Measurements from ENCODE around the gene PUS7L.

Gene PUS7L

GRCh38 chr12:43758728-43759563 lies at the start of gene PUS7L, which contains the start of gene IRAK4:
Gene PUS7L (minus strand): TSS chr12:43758790. CDS start chr12:43755245, 3,545 bp downstream.
Gene IRAK4 (plus strand): TSS chr12:43758951. CDS start chr12:43768112, 9,161 bp downstream.
- peak within 1 kb of the TSS; percentile 96 for H3K4me3 Mint-ChIP-seq
- H3K9me3 Mint-ChIP-seq, result no peaks in the 10 kb centered on the region
- H3K27ac Mint-ChIP-seq, result peak within 1 kb of the TSS; percentile 99
- H3K36me3 Mint-ChIP-seq (ENCODE audit: low read depth), result peaks cover 43% of the 10 kb centered on the region
- peaks cover 53% of the 10 kb centered on the region for H3K4me1 Mint-ChIP-seq (ENCODE audit: low read depth)
- no peaks in the 10 kb centered on the region for H3K27me3 Mint-ChIP-seq
- intact Hi-C loops (cut with micrococcal nuclease), result loop anchor here (1.0 kb wide), 1 partner anchor 46 kb away; no protein-coding TSS in a partner anchor

DNA sequence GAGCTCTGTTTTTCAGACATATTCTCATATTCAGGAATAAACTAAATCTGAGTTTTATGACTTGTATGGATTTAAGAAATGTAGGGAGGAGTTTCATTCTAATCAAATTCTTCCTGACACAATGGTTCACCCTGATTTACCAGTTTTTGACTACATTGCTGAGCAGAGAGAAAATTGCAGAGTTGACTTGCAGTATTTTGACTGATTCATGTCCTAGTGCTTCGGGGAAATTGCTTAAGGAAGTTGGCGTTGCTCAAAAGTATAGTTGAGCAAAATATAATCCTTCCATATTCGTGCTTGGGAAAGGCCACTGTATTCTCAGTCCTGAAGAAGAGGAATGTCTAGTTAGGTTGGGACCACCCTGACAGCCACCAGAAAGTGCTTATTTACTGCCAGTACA lies 48.8 kb upstream of the PUS7L start:
- Mint-ChIP-seq H3K36me3 (ENCODE audit: low read depth) (peaks cover 20% of the 10 kb centered on the region), H3K4me1 (ENCODE audit: low read depth) (peaks cover 22% of the 10 kb centered on the region), H3K27ac (peak overlapping the region; percentile 99), H3K27me3 (peaks cover 15% of the 10 kb centered on the region), H3K9me3 (no peaks in the 10 kb centered on the region), H3K4me3 (no peak overlapping the region)
- intact Hi-C loops (cut with micrococcal nuclease), result loop anchor here (2.0 kb wide), 1 partner anchor 75 kb away; no protein-coding TSS in a partner anchor

DNA sequence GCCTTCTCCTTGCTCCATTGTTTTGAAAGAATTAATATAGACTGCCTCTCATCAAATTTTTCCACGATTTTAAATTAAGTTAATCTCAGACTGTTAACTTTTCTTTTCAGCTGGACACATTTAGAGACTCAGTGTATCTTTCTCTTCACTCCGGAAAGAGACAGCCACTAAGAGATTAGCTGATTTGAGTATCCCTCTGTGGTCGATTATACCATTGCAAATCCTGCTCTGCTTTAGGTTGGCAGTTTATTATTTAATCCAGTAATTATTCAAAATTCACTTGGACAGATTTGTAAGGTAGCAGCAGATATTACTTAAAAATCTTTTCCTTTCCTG lies 48.1 kb upstream of the PUS7L start:
- intact Hi-C loops (cut with micrococcal nuclease), result loop anchor here (1.0 to 2.0 kb wide), 2 partner anchors 30 to 76 kb away; partner anchors contain the start of gene TMEM117

DNA sequence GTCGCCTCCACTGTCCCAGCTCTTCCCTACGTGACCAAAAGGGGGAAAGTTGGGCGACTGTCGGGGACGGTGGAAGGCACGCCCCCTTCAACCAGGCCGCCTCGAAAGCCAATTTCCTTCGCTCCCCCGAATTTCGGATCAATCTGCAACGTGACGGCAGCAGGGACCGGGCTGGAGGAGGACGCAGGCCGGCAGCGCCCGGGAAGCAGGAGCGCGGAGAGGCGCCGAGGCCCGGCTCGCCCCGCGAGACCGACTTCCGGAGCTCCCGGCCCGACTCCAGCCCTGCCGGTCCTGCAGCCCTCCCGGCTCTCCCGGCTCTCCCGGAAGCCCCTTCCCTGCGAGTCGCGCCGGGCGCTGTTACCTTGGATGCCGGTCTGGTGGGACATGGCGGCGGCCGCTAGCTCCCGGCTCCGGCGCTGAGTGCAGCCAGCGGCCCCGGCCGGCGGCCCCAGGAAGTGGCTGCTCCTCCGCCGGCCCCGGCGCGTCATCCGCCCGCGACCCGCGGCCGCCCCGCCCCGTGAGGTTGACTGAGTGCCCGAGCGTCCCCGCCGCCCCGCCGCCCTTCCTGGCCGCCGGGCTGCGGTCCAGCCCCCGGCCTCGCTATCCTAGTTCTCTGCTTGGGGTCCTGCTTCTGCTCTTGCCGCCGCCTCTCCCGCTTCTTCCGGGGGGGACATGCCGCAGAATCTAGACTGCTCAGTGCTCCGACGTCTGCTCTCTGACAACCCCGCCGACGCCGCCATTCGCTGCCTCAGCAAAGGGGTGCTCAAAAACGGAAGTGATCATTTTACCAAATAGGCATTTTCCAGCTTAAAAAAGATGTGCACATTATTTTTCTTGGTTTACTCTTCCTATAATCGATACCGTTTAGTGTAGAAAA lies 47.5 kb upstream of the PUS7L start, which contains the start of gene TWF1:
Gene TWF1, minus strand, starts transcription at position 458 of the 877 bp plus-strand sequence. Its CDS starts 72 bp downstream, at position 386.
- H3K4me3 Mint-ChIP-seq, result peak within 1 kb of the TSS; percentile 100
- H3K36me3 Mint-ChIP-seq (ENCODE audit: low read depth), result peaks cover 23% of the 10 kb centered on the region
- peaks cover 5% of the 10 kb centered on the region for H3K27me3 Mint-ChIP-seq
- peaks cover 22% of the 10 kb centered on the region for H3K4me1 Mint-ChIP-seq (ENCODE audit: low read depth)
- H3K27ac Mint-ChIP-seq, result peak within 1 kb of the TSS; percentile 99
- intact Hi-C loops (cut with micrococcal nuclease), result loop anchor here (1.0 to 2.0 kb wide), 3 partner anchors 30 to 77 kb away; partner anchors contain the start of gene TMEM117
- H3K9me3 Mint-ChIP-seq, result no peaks in the 10 kb centered on the region

More for the DNA sequence above, 48.1 kb upstream of the PUS7L start:
- Mint-ChIP-seq H3K4me1 (ENCODE audit: low read depth) (peaks cover 22% of the 10 kb centered on the region), H3K36me3 (ENCODE audit: low read depth) (peaks cover 20% of the 10 kb centered on the region), H3K9me3 (no peaks in the 10 kb centered on the region), H3K27me3 (peaks cover 10% of the 10 kb centered on the region), H3K27ac (peak overlapping the region; percentile 99), H3K4me3 (peak overlapping the region; percentile 100)

GRCh38 chr12:43805149-43805859 lies 46.7 kb upstream of the PUS7L start:
- H3K4me1 Mint-ChIP-seq (ENCODE audit: low read depth), result peaks cover 22% of the 10 kb centered on the region
- peak overlapping the region; percentile 100 for H3K4me3 Mint-ChIP-seq
- peaks cover 31% of the 10 kb centered on the region for H3K36me3 Mint-ChIP-seq (ENCODE audit: low read depth)
- intact Hi-C loops (cut with micrococcal nuclease), result loop anchor here (1.0 kb wide), 1 partner anchor 46 kb away; no protein-coding TSS in a partner anchor
- H3K9me3 Mint-ChIP-seq, result no peaks in the 10 kb centered on the region
- H3K27ac Mint-ChIP-seq, result peak overlapping the region; percentile 99
- peaks cover 3% of the 10 kb centered on the region for H3K27me3 Mint-ChIP-seq

GRCh38 chr12:43797561-43798217 lies 39.1 kb upstream of the PUS7L start:
- no peaks in the 10 kb centered on the region for H3K9me3 Mint-ChIP-seq
- no peak overlapping the region for H3K27ac Mint-ChIP-seq
- intact Hi-C loops (cut with micrococcal nuclease), result no loop called here
- H3K4me1 Mint-ChIP-seq (ENCODE audit: low read depth), result no peaks in the 10 kb centered on the region
- H3K4me3 Mint-ChIP-seq, result no peak overlapping the region
- H3K27me3 Mint-ChIP-seq, result no peaks in the 10 kb centered on the region
- peaks cover 48% of the 10 kb centered on the region for H3K36me3 Mint-ChIP-seq (ENCODE audit: low read depth)

GRCh38 chr12:43795716-43796280 lies 37.2 kb upstream of the PUS7L start:
- intact Hi-C loops (cut with micrococcal nuclease), result no loop called here
- Mint-ChIP-seq H3K9me3 (no peaks in the 10 kb centered on the region), H3K4me1 (ENCODE audit: low read depth) (no peaks in the 10 kb centered on the region), H3K27me3 (no peaks in the 10 kb centered on the region), H3K27ac (no peak overlapping the region), H3K4me3 (no peak overlapping the region), H3K36me3 (ENCODE audit: low read depth) (peaks cover 42% of the 10 kb centered on the region)

- no peak overlapping the region for H3K4me3 Mint-ChIP-seq
- H3K4me1 Mint-ChIP-seq (ENCODE audit: low read depth), result no peaks in the 10 kb centered on the region
- H3K27ac Mint-ChIP-seq, result no peak overlapping the region
- intact Hi-C loops (cut with micrococcal nuclease), result no loop called here
- H3K36me3 Mint-ChIP-seq (ENCODE audit: low read depth), result peaks cover 48% of the 10 kb centered on the region
- H3K27me3 Mint-ChIP-seq, result no peaks in the 10 kb centered on the region
- no peaks in the 10 kb centered on the region for H3K9me3 Mint-ChIP-seq
These were observed 31.4 kb upstream of the PUS7L start for GRCh38 chr12:43789941-43790340.

DNA sequence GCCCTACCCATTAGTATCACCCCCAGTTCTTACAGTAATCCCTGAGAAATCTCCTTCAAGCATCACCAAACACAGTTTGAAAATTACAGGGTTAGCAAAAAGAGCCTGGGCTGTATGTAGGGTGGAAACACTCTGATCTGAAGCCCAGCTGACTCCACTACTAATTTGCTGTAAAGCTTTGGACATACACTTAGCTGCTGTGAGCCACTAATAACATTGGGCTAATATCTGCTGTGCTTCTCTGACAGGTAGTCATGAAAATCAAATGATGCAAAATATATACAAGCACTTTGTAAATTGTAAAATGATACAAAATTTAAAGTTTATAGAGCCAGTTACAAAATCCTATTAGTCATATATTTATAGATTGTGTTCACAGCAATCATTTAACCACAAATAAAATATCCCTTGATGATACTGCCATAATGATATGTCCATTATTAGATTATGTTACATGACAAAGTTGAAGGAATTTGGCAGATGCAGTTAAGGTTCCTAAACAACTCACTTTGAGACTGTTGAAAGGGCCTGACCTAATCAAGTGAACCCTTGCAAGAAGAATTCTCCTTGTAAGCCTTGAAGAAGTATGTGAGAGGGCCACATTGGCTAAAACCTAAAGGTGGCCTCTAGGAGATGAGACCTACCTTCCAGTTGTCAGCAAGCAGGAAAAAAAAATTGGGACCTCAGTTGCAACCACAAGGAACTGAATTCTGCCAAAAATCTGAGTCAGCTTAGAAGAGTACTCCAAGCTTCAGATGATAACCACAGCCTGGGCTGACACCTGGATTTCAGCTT lies 28.5 kb upstream of the PUS7L start:
- H3K4me1 Mint-ChIP-seq (ENCODE audit: low read depth), result no peaks in the 10 kb centered on the region
- peaks cover 62% of the 10 kb centered on the region for H3K36me3 Mint-ChIP-seq (ENCODE audit: low read depth)

DNA sequence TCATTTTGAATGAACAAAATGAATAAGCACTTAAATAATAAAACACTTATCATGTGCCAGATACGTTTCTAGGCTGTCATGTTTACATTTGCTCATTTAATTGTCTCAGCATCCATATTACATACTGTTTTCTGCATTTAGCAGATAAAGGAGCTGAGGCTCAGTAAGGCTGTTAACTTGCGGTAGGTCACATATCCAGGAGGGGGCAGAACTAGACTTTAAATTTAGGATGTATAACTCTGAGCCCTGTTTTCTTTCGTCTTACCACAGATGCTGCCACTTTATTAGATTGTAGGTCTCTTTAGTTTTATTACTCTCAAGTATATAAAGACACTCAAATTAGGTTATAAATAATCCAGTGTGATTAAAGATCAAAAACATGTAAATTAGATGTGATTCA lies 17.9 kb upstream of the PUS7L start:
- Mint-ChIP-seq H3K36me3 (ENCODE audit: low read depth) (peaks cover 29% of the 10 kb centered on the region), H3K27ac (no peak overlapping the region), H3K4me3 (no peak overlapping the region), H3K27me3 (no peaks in the 10 kb centered on the region), H3K9me3 (no peaks in the 10 kb centered on the region), H3K4me1 (ENCODE audit: low read depth) (no peaks in the 10 kb centered on the region)
- intact Hi-C loops (cut with micrococcal nuclease), result loop anchor here (1.0 kb wide), 1 partner anchor 106 kb away; no protein-coding TSS in a partner anchor

More for the DNA sequence above, 28.5 kb upstream of the PUS7L start:
- Mint-ChIP-seq H3K9me3 (no peaks in the 10 kb centered on the region), H3K27me3 (no peaks in the 10 kb centered on the region), H3K4me3 (no peak overlapping the region), H3K27ac (no peak overlapping the region)
- intact Hi-C loops (cut with micrococcal nuclease), result no loop called here

- Mint-ChIP-seq H3K4me3 (no peak overlapping the region), H3K27ac (no peak overlapping the region), H3K36me3 (ENCODE audit: low read depth) (peaks cover 50% of the 10 kb centered on the region), H3K27me3 (no peaks in the 10 kb centered on the region), H3K9me3 (no peaks in the 10 kb centered on the region), H3K4me1 (ENCODE audit: low read depth) (peaks cover 15% of the 10 kb centered on the region)
- intact Hi-C loops (cut with micrococcal nuclease), result no loop called here
These were observed 7.7 kb upstream of the PUS7L start for GRCh38 chr12:43766291-43766690.

GRCh38 chr12:43764528-43764927 lies 5.9 kb upstream of the PUS7L start:
- peaks cover 27% of the 10 kb centered on the region for H3K4me1 Mint-ChIP-seq (ENCODE audit: low read depth)

More at GRCh38 chr12:43764528-43764927, 5.9 kb upstream of the PUS7L start:
- Mint-ChIP-seq H3K9me3 (no peaks in the 10 kb centered on the region), H3K27me3 (no peaks in the 10 kb centered on the region), H3K36me3 (ENCODE audit: low read depth) (peaks cover 42% of the 10 kb centered on the region), H3K4me3 (no peak overlapping the region), H3K27ac (no peak overlapping the region)
- intact Hi-C loops (cut with micrococcal nuclease), result no loop called here
